PC-9 (cell line): ENCODE results near the gene STAMBPL1. TPM values are rescaled to one million over a fixed set of nuclear protein-coding genes. Genes with fewer than 3 reads are reported as not detected.
A peak's percentile ranks its signal among the peaks of the same experiment; 100 is the strongest.

Experiments
- BruUV-seq: library from RNA; stranded (reverse); fragments of 400-500 nt; replicated peaks from 2 replicates; lab custom pipeline; 2021; lab: Mats Ljungman, UMichigan
- CTCF ChIA-PET: fragments of 300-600 bp; sonication (Branson Sonifier 250); formaldehyde crosslinking; loops from one replicate; lab custom pipeline; 2022; ENCODE audit warnings: antibody characterized with exemption; lab: Charles Lee
- POLR2A ChIA-PET: fragments of 300-600 bp; sonication (Branson Sonifier 250); formaldehyde crosslinking; loops from one replicate; lab custom pipeline; 2022; ENCODE audit warnings: antibody characterized with exemption; ENCODE audit not compliant: unreplicated experiment; lab: Charles Lee
- DNase-seq, 2 experiments: peaks; one replicate each; pipeline versions ENCODE4 v3.0.0 to v3.0.0-alpha.2; 2015 to 2022; ENCODE audit warnings: mixed read lengths in 1 of 2
- H2AFZ ChIP-seq: fragments of 200-600 bp; sonication (generic); 2 replicates; pipeline ENCODE4 v1.8.1; 2017; ENCODE audit warnings: antibody characterized with exemption
- H3F3A ChIP-seq: fragments of 200-600 bp; sonication (generic); 2 replicates; pipeline ENCODE4 v1.8.1; 2017; ENCODE audit warnings: antibody characterized with exemption, mild to moderate bottlenecking, low read depth; ENCODE audit not compliant: insufficient read depth
- H3K27ac ChIP-seq: fragments of 200-600 bp; sonication (generic); 2 replicates; pipeline ENCODE4 v1.6.1; 2016; ENCODE audit warnings: mixed run types
- H3K27me3 ChIP-seq: fragments of 200-600 bp; sonication (generic); 2 replicates; pipeline ENCODE4 v1.6.1; 2016; ENCODE audit warnings: low read depth, mixed run types; ENCODE audit not compliant: insufficient read depth
- H3K36me3 ChIP-seq: fragments of 200-600 bp; sonication (generic); 2 replicates; pipeline ENCODE4 v1.6.1; 2016; ENCODE audit warnings: low read depth, mixed run types
- H3K4me1 ChIP-seq: fragments of 200-600 bp; sonication (generic); replicated peaks from 2 replicates; pipeline ENCODE4 v1.6.1; 2016; ENCODE audit warnings: mixed run types; ENCODE audit not compliant: insufficient read depth
- H3K4me2 ChIP-seq: fragments of 200-600 bp; sonication (generic); 2 replicates; pipeline ENCODE4 v1.6.1; 2017; ENCODE audit warnings: mixed run types
- H3K4me3 ChIP-seq: fragments of 200-600 bp; sonication (generic); 2 replicates; pipeline ENCODE4 v1.6.1; 2016; ENCODE audit warnings: mixed run types
- H3K79me2 ChIP-seq: fragments of 200-600 bp; sonication (generic); 2 replicates; pipeline ENCODE4 v1.6.1; 2017; ENCODE audit warnings: low read depth, mixed run types
- H3K9me2 ChIP-seq: fragments of 200-600 bp; sonication (generic); 2 replicates; pipeline ENCODE4 v1.8.1; 2017; ENCODE audit warnings: mild to moderate bottlenecking; ENCODE audit not compliant: insufficient read depth
- H3K9me3 ChIP-seq: fragments of 200-600 bp; sonication (generic); 2 replicates; pipeline ENCODE4 v1.8.1; 2016; ENCODE audit warnings: low read depth; ENCODE audit not compliant: insufficient read depth
- H4K20me1 ChIP-seq: fragments of 200-600 bp; sonication (generic); 2 replicates; pipeline ENCODE4 v1.8.1; 2017; ENCODE audit not compliant: insufficient read depth
- EZH2 ChIP-seq: fragments of 200-600 bp; sonication (generic); IDR thresholded peaks from 2 replicates; pipeline ENCODE4 v1.8.0; 2017; ENCODE audit warnings: antibody characterized with exemption, low read depth
- intact Hi-C: fragments of 100-400 bp; cut with micrococcal nuclease; formaldehyde crosslinking; loops from one replicate; pipeline ENCODE4 v1.10.0; 2022; ENCODE audit not compliant: unreplicated experiment
- total RNA-seq: library from RNA; stranded (reverse); gene quantifications from 2 replicates; pipeline ENCODE4 v1.2.3, GENCODE V29; 2021
- TF ChIP-seq, protein P1 (sequence below): fragments of 200-600 bp; sonication (generic); conservative IDR thresholded peaks from 2 replicates; pipeline ENCODE4 v1.6.1; 2017; ENCODE audit warnings: mixed run types, antibody characterized with exemption, mild to moderate bottlenecking, moderate library complexity

The STAMBPL1 gene
- total RNA-seq, 1 experiment from 2014 or later, result 7.4 TPM

DNA sequence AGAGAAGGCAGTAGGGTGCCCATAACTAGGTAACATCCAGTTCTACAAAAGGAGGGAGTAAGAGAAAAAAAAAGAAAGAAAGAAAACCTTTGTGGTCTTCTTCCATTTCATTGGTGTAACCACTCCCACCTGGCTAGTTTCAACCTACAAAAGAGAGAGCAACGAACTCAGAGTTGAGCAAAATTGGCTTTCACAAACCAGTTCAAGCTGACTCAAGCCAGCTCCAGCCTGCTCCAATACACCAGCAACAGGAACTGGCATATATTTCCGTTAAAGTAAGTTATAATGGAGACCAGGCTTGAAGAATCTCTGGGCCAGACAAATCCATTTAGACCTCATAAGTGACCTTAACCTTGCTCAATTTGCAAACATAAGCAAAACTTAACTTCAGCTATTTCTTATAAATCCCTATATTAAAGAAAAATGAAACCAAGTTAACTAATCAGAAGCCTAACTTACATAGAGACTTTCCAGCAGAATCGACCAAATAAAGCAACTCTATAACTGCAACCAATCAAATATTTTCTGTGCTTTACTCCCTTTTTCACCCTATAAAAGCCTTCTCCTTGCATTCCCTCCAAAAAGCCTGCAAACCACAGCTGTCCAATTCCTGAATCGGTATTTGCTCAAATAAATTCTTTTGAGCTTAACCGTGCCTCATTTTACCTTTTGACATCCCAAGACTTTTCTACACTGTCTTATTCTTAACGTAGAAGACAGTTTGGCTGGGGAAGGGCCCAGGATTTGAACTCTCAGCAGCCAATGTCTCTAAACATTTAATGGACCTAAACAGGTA, 38.5 kb upstream of the STAMBPL1 start:
- POLR2A ChIA-PET, result no interaction called here
- Histone ChIP-seq H4K20me1 (no peaks in the 10 kb centered on the region), H3K4me1 (no peaks in the 10 kb centered on the region), H3K9me2 (no peaks in the 10 kb centered on the region), H3K4me2 (no peak overlapping the region), H3F3A (no peaks in the 10 kb centered on the region), H3K36me3 (no peaks in the 10 kb centered on the region), H3K27me3 (no peaks in the 10 kb centered on the region), H2AFZ (no peak overlapping the region), H3K79me2 (0 out of 2 replicates have a peak, but pooled peaks cover 7% of the 10 kb centered on the region), H3K4me3 (no peak overlapping the region), H3K9me3 (no peaks in the 10 kb centered on the region), H3K27ac (no peak overlapping the region)
- BruUV-seq, result no TSS peak
- CTCF ChIA-PET, result interaction anchor here (0.6 kb wide), 1 partner anchor 15 kb away, joined by 4 read pairs; no protein-coding TSS in a partner anchor
- intact Hi-C loops, result no loop called here
- TF ChIP-seq, protein P1, sequence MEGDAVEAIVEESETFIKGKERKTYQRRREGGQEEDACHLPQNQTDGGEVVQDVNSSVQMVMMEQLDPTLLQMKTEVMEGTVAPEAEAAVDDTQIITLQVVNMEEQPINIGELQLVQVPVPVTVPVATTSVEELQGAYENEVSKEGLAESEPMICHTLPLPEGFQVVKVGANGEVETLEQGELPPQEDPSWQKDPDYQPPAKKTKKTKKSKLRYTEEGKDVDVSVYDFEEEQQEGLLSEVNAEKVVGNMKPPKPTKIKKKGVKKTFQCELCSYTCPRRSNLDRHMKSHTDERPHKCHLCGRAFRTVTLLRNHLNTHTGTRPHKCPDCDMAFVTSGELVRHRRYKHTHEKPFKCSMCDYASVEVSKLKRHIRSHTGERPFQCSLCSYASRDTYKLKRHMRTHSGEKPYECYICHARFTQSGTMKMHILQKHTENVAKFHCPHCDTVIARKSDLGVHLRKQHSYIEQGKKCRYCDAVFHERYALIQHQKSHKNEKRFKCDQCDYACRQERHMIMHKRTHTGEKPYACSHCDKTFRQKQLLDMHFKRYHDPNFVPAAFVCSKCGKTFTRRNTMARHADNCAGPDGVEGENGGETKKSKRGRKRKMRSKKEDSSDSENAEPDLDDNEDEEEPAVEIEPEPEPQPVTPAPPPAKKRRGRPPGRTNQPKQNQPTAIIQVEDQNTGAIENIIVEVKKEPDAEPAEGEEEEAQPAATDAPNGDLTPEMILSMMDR, result no peak
- TF ChIP-seq EZH2, result no peak
- DNase-seq, result no peak

GRCh38 chr10:88843171-88843570, 36.9 kb upstream of the STAMBPL1 start:
- Histone ChIP-seq H3K4me3 (no peak overlapping the region), H3K4me2 (no peak overlapping the region), H3K27ac (no peak overlapping the region), H2AFZ (no peak overlapping the region), H3K9me3 (no peaks in the 10 kb centered on the region; the same call in 1 of the 2 replicates), H3K79me2 (peaks cover 15% of the 10 kb centered on the region), H3K27me3 (no peaks in the 10 kb centered on the region), H3F3A (no peaks in the 10 kb centered on the region), H4K20me1 (no peaks in the 10 kb centered on the region), H3K36me3 (no peaks in the 10 kb centered on the region), H3K4me1 (peaks cover 8% of the 10 kb centered on the region), H3K9me2 (no peaks in the 10 kb centered on the region)
- intact Hi-C loops, result no loop called here
- TF ChIP-seq EZH2, result no peak
- TF ChIP-seq, protein P1, result no peak
- ChIA-PET CTCF (interaction anchor here (0.6 kb wide), 1 partner anchor 364 kb away, joined by 3 read pairs; the partner anchor contains the start of gene CH25H), POLR2A (no interaction called here)
- no TSS peak for BruUV-seq
- DNase-seq, result no peak

GRCh38 chr10:88848499-88848898, 31.5 kb upstream of the STAMBPL1 start:
- DNase-seq, result peak in 1 of 2 experiments; percentile 83
- intact Hi-C loops, result no loop called here
- Histone ChIP-seq H3K27ac (peak overlapping the region; percentile 92), H3K9me2 (no peaks in the 10 kb centered on the region), H3K36me3 (no peaks in the 10 kb centered on the region), H3K4me3 (peak overlapping the region; percentile 31; the same call in 1 of the 2 replicates), H3K79me2 (peaks cover 35% of the 10 kb centered on the region), H3K4me1 (peaks cover 52% of the 10 kb centered on the region), H3K27me3 (no peaks in the 10 kb centered on the region), H3K4me2 (peak overlapping the region; percentile 92), H2AFZ (0 out of 2 replicates have a peak overlapping the region, but pooled peaks have one; percentile 56), H3F3A (peaks cover 29% of the 10 kb centered on the region; the same call in 1 of the 2 replicates), H4K20me1 (no peaks in the 10 kb centered on the region), H3K9me3 (peaks cover 6% of the 10 kb centered on the region; the same call in 1 of the 2 replicates)
- BruUV-seq, result no TSS peak
- ChIA-PET POLR2A (interaction anchor here (0.7 kb wide), 2 partner anchors 31 to 145 kb away, joined by 4 to 11 read pairs; no protein-coding TSS in a partner anchor), CTCF (interaction anchor here (0.9 kb wide), 1 partner anchor 50 kb away, joined by 3 read pairs; no protein-coding TSS in a partner anchor)
- TF ChIP-seq, protein P1, result no peak
- TF ChIP-seq EZH2, result no peak
